ENCODE measurements around the gene ZNF827.

GRCh38 chr4:145796346-145796745 lies 142.3 kb downstream of the ZNF827 start:
- TF ChIP-seq CTCF (IDR thresholded peaks at IDR 0.05) (no peak), POLR2A (IDR thresholded peaks at IDR 0.05) (no peak)
